ENCODE measurements around the gene NKD1. TPM values are rescaled to one million over a fixed set of nuclear protein-coding genes. Genes with fewer than 3 reads are reported as not detected.

The NKD1 gene
- total and polyA plus RNA-seq, 2 of the 8 experiments (the other 6 are each of a cell fraction or from before 2014, with no cell fraction given): 0.70 to 4.5 TPM

DNA sequence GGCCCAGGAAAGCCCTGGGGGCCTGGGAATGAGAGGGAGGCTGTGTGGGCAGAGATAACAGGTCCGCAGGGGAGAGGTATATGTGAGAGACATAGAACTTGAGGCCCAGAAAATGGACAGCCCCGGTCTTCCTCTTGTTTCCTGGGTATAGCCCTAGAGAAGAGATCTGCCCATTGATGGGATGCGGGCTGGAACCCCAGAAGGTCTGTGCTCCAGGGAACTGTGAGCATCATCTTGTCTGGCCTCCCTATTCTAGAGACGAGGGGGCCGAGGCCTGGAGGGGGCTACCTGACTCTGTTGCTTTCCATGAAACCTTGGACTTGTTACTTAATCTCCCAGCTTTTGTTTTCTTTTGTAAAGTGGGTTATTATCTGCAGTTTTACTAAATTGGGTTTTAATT, 53.9 kb downstream of the NKD1 start:
- H3K56ac ChIP-seq (replicated peaks; ENCODE audit: insufficient read length, low read depth, low read length): no peak overlapping the region
- H2AK5ac ChIP-seq (ENCODE audit: low read depth, low read length): no peak overlapping the region
- no peak overlapping the region for H3K4me3 ChIP-seq (ENCODE audit: extremely low read depth in 1 of 4, insufficient read depth in 2 of 4, low read depth in 3 of 4, low read length in 4 of 4)
- no peak overlapping the region for H4K91ac ChIP-seq (replicated peaks; ENCODE audit: insufficient read length, low read length)
- no peak overlapping the region for H2BK20ac ChIP-seq (ENCODE audit: low read length)
- ChIA-PET POLR2A (ENCODE audit: partially characterized antibody) (interaction anchor here (0.6 to 1.6 kb wide), 2 partner anchors 15 to 109 kb away, joined by 4 read pairs; no protein-coding TSS in a partner anchor), CTCF (ENCODE audit: partially characterized antibody) (interaction anchor here (1.1 to 2.2 kb wide), 7 partner anchors 9 to 169 kb away, joined by 3 to 11 read pairs (median 3); no protein-coding TSS in a partner anchor)
- no peak for TF ChIP-seq POLR2AphosphoS5 (IDR thresholded peaks at IDR 0.05; ENCODE audit: low read depth, low read length)
- TF ChIP-seq RBBP5 (IDR thresholded peaks at IDR 0.05; ENCODE audit: borderline replicate concordance, low read depth, low read length): no peak
- TF ChIP-seq RXRA (IDR thresholded peaks at IDR 0.05; ENCODE audit: insufficient read depth, low read depth, low read length): no peak
- no peak for TF ChIP-seq KDM4A (IDR thresholded peaks at IDR 0.05; ENCODE audit: low read depth, low read length, severe bottlenecking)
- no peak overlapping the region for H2BK120ac ChIP-seq (replicated peaks; ENCODE audit: low read depth, low read length)
- no peak overlapping the region for H3K4me2 ChIP-seq (ENCODE audit: insufficient read depth in 1 of 2, low read depth in 2 of 2, low read length in 2 of 2)
- H3K79me2 ChIP-seq (ENCODE audit: control insufficient read depth in 1 of 2, insufficient read depth in 2 of 2, low read length in 2 of 2): no peaks in the 10 kb centered on the region
- no peak overlapping the region for H3K18ac ChIP-seq (ENCODE audit: extremely low read depth, low read length)
- H3K27ac ChIP-seq (ENCODE audit: low read depth, low read length): no peak overlapping the region
- H3K27me3 ChIP-seq (replicated peaks in 1 of 4; ENCODE audit: control insufficient read depth in 3 of 4, extremely low read depth in 1 of 4, insufficient read depth in 3 of 4, low read length in 3 of 4): no peaks in the 10 kb centered on the region
- no peaks in the 10 kb centered on the region for H3K79me1 ChIP-seq (ENCODE audit: low read depth, low read length)
- H2BK12ac ChIP-seq (ENCODE audit: low read depth, low read length): no peak overlapping the region
- DNase-seq (ENCODE audit: low read depth in 1 of 2, low spot score in 2 of 2) (no peak), FAIRE-seq (no peak)
- H3K14ac ChIP-seq (ENCODE audit: insufficient read length): no peak overlapping the region
- H4K8ac ChIP-seq (ENCODE audit: extremely low read depth, insufficient read depth, low read length): no peak overlapping the region
- H3K9ac ChIP-seq (replicated peaks in 1 of 4; ENCODE audit: extremely low read depth in 1 of 4, low read depth in 3 of 4, low read length in 3 of 4): no peak overlapping the region
- H2BK15ac ChIP-seq (ENCODE audit: low read length): no peak overlapping the region
- no peaks in the 10 kb centered on the region; a peak in 1 of 7 replicates for H3K4me1 ChIP-seq (replicated peaks in 1 of 4; ENCODE audit: control insufficient read depth in 3 of 4, insufficient read depth in 4 of 4, low read length in 3 of 4)
- no peak overlapping the region for H3K23ac ChIP-seq (ENCODE audit: insufficient read length)
- H4K5ac ChIP-seq (ENCODE audit: insufficient read length, low read depth, low read length): no peak overlapping the region
- no peaks in the 10 kb centered on the region for H3K9me3 ChIP-seq (ENCODE audit: insufficient read depth in 2 of 2, low read depth in 1 of 2, low read length in 1 of 2)
- H3K4ac ChIP-seq (replicated peaks; ENCODE audit: insufficient read length, low read depth, low read length): no peak overlapping the region
- H3K36me3 ChIP-seq (ENCODE audit: control insufficient read depth in 2 of 4, insufficient read depth in 4 of 4, low read length in 3 of 4): no peaks in the 10 kb centered on the region
- no peaks in the 10 kb centered on the region; the same call in 1 of the 2 replicates for H3K23me2 ChIP-seq (ENCODE audit: low read depth, low read length)
- H2AFZ ChIP-seq (ENCODE audit: low read length): no peak overlapping the region
- no peak overlapping the region for H2BK5ac ChIP-seq (ENCODE audit: low read depth, low read length)
- WGBS, 2 experiments (ENCODE audit: extremely low coverage in 1 of 2, insufficient coverage in 1 of 2, insufficient read length in 1 of 2, insufficient replicate concordance in 2 of 2, low coverage in 1 of 2, low lambda C conversion rate in 2 of 2, missing lambda C conversion rate in 1 of 2): 90% methylated on average over 5 of the region's 5 CpGs; no CpG with 5 or more reads in 1 of the 2 experiments
- peaks cover 0 to 2% of the 10 kb centered on the region in 2 experiments for H4K20me1 ChIP-seq (replicated peaks in 1 of 2; ENCODE audit: control insufficient read depth in 1 of 2, insufficient read depth in 2 of 2, low read length in 2 of 2)

Data from H1 (cell line).